GM18873 (cell line): ENCODE measurements around the gene SLC2A2.
"Not testable (repeated sequence)": the region's sequence is repeated elsewhere in the genome, so short reads cannot be mapped to it uniquely, and the experiment has no call there.

ENCODE experiments used
- ATAC-seq: cut with Tn5 transposase; IDR thresholded peaks from one replicate; pipeline ENCODE4 v1.9.1; 2021; ENCODE audit warnings: mild to moderate bottlenecking, moderate library complexity, moderate number of reproducible peaks; ENCODE audit not compliant: unreplicated experiment, low FRiP score

SLC2A2 gene

GRCh38 chr3:170989100-170989648 lies 37.3 kb downstream of the SLC2A2 start:
- no peak for ATAC-seq

- ATAC-seq, result no peak
Measured at GRCh38 chr3:170988378-170988777, 38.1 kb downstream of the SLC2A2 start.

- no peak for ATAC-seq
Measured at GRCh38 chr3:170985304-170985703, 41.2 kb downstream of the SLC2A2 start.

GRCh38 chr3:170982733-170983132 lies 43.8 kb downstream of the SLC2A2 start:
- ATAC-seq, result peak; percentile 98

- no peak for ATAC-seq
Measured at GRCh38 chr3:170980399-170980798, 46.1 kb downstream of the SLC2A2 start.

GRCh38 chr3:170977949-170978745 lies 48.4 kb downstream of the SLC2A2 start:
- ATAC-seq, result no peak

GRCh38 chr3:170976190-170976519 lies 50.4 kb downstream of the SLC2A2 start:
- no peak for ATAC-seq

GRCh38 chr3:170975283-170976189 lies 51.0 kb downstream of the SLC2A2 start:
- ATAC-seq, result no peak

GRCh38 chr3:170974872-170975271 lies 51.6 kb downstream of the SLC2A2 start:
- ATAC-seq, result no peak

- not testable (repeated sequence) for ATAC-seq
Measured at GRCh38 chr3:170972917-170973316, 53.6 kb downstream of the SLC2A2 start.

GRCh38 chr3:170967126-170967525 lies 59.4 kb downstream of the SLC2A2 start:
- ATAC-seq, result no peak

GRCh38 chr3:170966495-170966894 lies 60.0 kb downstream of the SLC2A2 start:
- no peak for ATAC-seq

GRCh38 chr3:170962411-170962810 lies 64.1 kb downstream of the SLC2A2 start:
- no peak for ATAC-seq

GRCh38 chr3:170961616-170962400 lies 64.7 kb downstream of the SLC2A2 start:
- ATAC-seq, result no peak

GRCh38 chr3:170959457-170959856 lies 67.1 kb downstream of the SLC2A2 start:
- ATAC-seq, result no peak

- no peak for ATAC-seq
Measured at GRCh38 chr3:170956647-170957046, 69.9 kb downstream of the SLC2A2 start.

GRCh38 chr3:170953736-170954135 lies 72.8 kb downstream of the SLC2A2 start:
- no peak for ATAC-seq

GRCh38 chr3:170953229-170953628 lies 73.3 kb downstream of the SLC2A2 start:
- ATAC-seq, result no peak

GRCh38 chr3:170949211-170949610 lies 77.3 kb downstream of the SLC2A2 start:
- ATAC-seq, result no peak

- no peak for ATAC-seq
Measured at GRCh38 chr3:170947018-170947769, 79.3 kb downstream of the SLC2A2 start.
